H1 (cell line): ENCODE results near the gene KNCN. TPM values are rescaled to one million over a fixed set of nuclear protein-coding genes. Genes with fewer than 3 reads are reported as not detected.

Experiments used
- CBX5 ChIP-seq: fragments of 300-800, 300-1000 bp; sonication (generic); IDR thresholded peaks from 2 replicates; pipeline ENCODE4 v1.7.1; 2016; ENCODE audit warnings: antibody characterized with exemption, low read length, low read depth
- CHD1 ChIP-seq: IDR thresholded peaks from 2 replicates; pipeline ENCODE4 v1.6.1; 2012; ENCODE audit warnings: low read depth, low read length, improper control_type of control experiment
- polyA plus RNA-seq, 7 experiments: library from polyadenylated mRNA; depleted of rRNA in 3 of 7; stranded (reverse) in 5 of 7; unstranded in 2 of 7; fragments of >200 nt in 5 of 7; fragments of 200-250 nt in 2 of 7; gene quantifications; 1 replicate in 5 of 7; 2 replicates in 1 of 7; 4 replicates in 1 of 7; pipeline versions ENCODE4 v1.2.1 to v1.2.3, GENCODE V29; 2011 to 2013; ENCODE audit warnings: missing spikeins in 2 of 7, mixed read lengths in 2 of 7
- total RNA-seq: library from RNA; stranded (reverse); fragmentation: NEBNext Ultra II Directional; extraction: Animal tissue kit (Norgen Biotek cat#: 25700); gene quantifications from 2 replicates; pipeline ENCODE4 v1.2.1, GENCODE V29; 2021

KNCN gene
- total and polyA plus RNA-seq, 2 of the 8 experiments (the other 6 are each of a cell fraction or from before 2014, with no cell fraction given): not detected

- TF ChIP-seq CBX5: no peak
- no peak for TF ChIP-seq CHD1
These were observed 34.0 kb upstream of the KNCN start (continued) for GRCh38 chr1:46585312-46585938.
